Kidney epithelial cell (primary cell): ENCODE data around the gene DNAJC18. TPM values are rescaled to one million over a fixed set of nuclear protein-coding genes. Genes with fewer than 3 reads are reported as not detected.

ENCODE experiments used
- DNase-seq: peaks from one replicate; pipeline ENCODE4 v3.0.0-alpha.2; 2010; ENCODE audit warnings: low read depth
- H3K27me3 ChIP-seq: 2 replicates; pipeline ENCODE4 v1.6.0; 2011; ENCODE audit warnings: low read length; ENCODE audit not compliant: control insufficient read depth, insufficient read depth
- H3K36me3 ChIP-seq: 2 replicates; pipeline ENCODE4 v1.5.1; 2011; ENCODE audit warnings: low read length; ENCODE audit not compliant: control insufficient read depth, insufficient read depth
- H3K4me3 ChIP-seq: 2 replicates; pipeline ENCODE4 v1.5.1; 2011; ENCODE audit warnings: low read depth, mild to moderate bottlenecking, control low read depth, low read length
- total RNA-seq: library from RNA; depleted of rRNA; stranded (reverse); fragments of >200 nt; gene quantifications from 2 replicates; pipeline ENCODE4 v1.2.3, GENCODE V29; 2015
- TF ChIP-seq, protein P1 (sequence below): IDR thresholded peaks from 2 replicates; pipeline ENCODE4 v1.5.1; 2011; ENCODE audit warnings: mild to moderate bottlenecking, moderate library complexity, low read length, control low read depth, inconsistent platforms; ENCODE audit not compliant: insufficient read depth, poor library complexity, severe bottlenecking

The DNAJC18 gene
- total RNA-seq, 1 donor from 2014 or later = 14.2 TPM

DNA sequence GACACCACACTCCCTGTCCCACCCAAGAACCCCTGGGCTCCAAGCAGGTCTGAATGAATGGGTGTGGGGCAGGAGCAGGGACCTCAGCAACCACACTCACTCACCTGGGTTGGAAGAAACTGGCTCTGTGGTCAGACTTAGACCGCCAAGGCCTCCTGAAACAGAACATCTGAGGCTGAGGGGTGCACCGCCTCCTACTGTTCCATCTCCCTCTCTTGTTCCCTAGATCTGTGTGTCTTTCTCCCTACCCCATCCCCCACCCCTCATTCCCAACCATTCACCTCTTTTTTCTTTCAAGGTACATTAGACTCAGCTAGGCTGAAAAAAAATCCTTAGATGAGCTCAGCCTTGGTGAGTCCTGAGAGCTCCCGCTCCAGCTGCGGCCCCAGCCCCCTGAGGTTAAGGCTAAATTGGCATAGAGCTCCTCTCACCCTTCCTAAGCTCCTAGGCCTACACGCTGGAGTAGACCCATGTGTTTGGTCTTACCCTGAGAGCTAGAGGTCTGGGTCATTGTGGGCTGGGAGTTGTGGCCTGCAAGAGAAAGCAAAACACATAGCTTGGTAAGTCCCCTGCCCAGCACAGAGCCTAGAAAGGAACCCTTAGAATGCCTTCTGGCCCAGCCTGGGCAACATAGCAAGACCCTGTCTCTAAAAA is 18.5 kb upstream of the DNAJC18 start:
- Histone ChIP-seq H3K36me3 (no peaks in the 10 kb centered on the region), H3K4me3 (no peak overlapping the region), H3K27me3 (no peaks in the 10 kb centered on the region)
- DNase-seq = no peak
- TF ChIP-seq, protein P1, sequence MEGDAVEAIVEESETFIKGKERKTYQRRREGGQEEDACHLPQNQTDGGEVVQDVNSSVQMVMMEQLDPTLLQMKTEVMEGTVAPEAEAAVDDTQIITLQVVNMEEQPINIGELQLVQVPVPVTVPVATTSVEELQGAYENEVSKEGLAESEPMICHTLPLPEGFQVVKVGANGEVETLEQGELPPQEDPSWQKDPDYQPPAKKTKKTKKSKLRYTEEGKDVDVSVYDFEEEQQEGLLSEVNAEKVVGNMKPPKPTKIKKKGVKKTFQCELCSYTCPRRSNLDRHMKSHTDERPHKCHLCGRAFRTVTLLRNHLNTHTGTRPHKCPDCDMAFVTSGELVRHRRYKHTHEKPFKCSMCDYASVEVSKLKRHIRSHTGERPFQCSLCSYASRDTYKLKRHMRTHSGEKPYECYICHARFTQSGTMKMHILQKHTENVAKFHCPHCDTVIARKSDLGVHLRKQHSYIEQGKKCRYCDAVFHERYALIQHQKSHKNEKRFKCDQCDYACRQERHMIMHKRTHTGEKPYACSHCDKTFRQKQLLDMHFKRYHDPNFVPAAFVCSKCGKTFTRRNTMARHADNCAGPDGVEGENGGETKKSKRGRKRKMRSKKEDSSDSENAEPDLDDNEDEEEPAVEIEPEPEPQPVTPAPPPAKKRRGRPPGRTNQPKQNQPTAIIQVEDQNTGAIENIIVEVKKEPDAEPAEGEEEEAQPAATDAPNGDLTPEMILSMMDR = no peak

DNA sequence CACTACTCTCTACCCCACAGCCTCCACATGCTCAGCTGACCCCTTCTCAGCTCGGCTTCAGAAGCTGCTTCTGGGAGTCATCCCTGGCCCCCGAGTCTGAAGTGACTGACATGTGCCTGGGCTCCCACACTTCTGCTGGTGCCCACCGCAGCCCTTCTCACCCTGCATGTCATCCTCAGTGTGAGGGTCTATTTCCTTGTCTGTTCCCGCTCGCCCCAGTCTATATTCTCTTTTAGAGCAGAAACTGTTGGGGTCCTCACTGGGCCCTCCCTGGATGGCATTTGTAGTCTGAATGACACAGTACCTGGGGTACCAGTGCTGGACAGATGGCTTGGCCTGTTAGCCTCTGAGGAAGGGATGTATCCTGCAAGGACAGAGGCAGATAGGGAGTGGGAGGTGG is 17.9 kb upstream of the DNAJC18 start:
- no peak overlapping the region for H3K4me3 ChIP-seq
- DNase-seq = no peak

DNA sequence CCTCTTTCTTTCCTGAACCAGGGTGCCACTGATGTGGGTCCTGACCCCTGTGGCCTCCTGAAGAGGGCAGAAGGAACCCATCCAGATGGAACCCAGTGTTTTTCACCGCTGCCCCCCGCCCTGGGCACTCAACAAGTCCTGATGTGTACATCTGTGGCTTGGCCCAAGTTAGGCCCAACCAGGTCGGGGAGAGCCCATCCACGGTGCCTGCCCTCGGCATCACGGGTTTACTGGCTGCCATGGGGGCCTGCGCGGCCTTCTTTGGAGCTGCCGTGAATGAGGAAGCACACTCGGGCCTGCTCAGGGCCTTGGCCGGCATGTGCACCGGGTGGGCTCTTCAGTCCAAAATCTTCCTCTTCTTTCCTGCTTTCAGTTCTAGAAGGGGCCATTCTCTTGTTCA is 17.5 kb upstream of the DNAJC18 start:
- no peaks in the 10 kb centered on the region for H3K36me3 ChIP-seq
- no peak for DNase-seq
- H3K27me3 ChIP-seq = no peaks in the 10 kb centered on the region
- H3K4me3 ChIP-seq = no peak overlapping the region
- TF ChIP-seq, protein P1 = no peak

More for the DNA sequence above, 17.9 kb upstream of the DNAJC18 start:
- H3K36me3 ChIP-seq = no peaks in the 10 kb centered on the region
- H3K27me3 ChIP-seq = no peaks in the 10 kb centered on the region
- TF ChIP-seq, protein P1 = no peak

DNA sequence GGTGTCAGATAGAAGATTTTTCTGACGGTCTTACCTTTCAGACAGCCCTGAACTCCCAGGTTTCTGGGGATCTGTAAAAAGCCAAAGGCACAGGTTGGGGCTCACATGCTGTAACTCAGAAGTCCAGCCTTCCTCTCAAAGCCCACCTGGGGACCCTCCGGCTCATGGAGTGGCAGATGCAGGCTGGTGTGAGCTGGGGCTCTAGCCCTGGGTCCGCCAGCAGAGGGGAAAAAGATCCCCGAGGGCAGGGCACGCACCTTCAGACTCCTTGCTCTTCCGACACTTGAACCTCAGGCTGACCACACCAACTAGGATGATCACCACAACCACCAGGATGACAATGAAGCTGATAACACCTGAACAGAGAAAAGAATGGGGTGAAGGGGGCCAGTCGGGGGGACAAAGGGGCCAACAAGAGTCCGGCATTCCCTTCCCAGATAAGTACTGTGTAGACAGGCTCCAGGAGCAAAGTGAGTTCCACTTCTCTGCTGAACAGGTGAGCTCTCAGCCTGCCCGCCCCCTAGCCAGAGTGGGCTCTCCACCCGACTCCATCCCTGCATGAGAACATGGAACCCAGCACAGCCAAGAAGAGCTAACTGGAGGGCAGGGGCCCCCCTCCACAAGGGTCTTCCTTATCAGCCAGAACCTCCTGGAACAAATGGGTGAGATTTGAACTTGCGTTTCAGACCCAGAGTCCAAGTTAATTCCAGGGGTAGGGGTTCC is 15.4 kb upstream of the DNAJC18 start:
- DNase-seq = no peak
- Histone ChIP-seq H3K4me3 (no peak overlapping the region), H3K36me3 (no peaks in the 10 kb centered on the region), H3K27me3 (no peaks in the 10 kb centered on the region)
- TF ChIP-seq, protein P1 = no peak

DNA sequence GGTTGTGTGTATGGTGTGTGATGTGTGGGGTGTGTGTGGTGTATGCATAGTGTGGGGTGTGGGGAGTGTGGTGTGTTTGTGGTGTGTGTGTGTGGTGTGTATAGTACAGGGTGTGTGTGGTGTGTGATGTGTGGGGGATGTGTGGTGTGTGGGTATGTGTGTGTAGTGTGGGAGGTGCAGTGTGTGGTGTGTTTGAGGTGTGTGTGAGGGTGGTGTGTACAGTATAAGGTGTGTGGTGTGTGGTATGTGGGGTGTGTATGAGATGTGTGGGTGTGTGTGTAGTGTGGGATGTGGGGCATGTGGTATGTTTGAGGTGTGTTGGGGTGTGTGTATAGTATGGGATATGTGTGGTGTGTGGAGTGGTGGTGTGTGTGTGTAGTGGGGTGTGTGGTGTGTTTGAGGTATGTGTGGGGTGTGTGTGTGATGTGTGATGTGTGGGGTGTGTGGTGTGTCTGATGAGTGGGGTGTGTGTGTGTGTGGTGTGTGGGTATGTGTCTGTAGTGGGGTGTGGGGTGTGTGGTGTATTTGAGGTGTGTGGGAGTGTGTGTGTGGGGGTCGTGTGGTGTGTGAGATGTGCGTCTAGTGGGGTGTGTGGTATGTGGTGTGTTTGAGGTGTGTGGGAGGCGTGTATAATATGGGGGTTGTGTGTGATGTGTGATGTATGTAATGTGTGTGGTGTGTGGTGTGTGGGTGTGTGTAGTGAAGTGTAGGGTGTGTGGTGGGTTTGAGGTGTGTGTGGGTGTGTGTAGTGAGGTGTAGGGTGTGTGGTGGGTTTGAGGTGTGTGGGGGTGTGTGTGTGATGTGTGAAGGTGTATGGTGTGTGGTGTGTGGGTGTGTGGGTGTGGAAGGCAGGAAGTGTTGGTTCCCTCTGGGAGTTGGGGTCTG is 14.6 kb upstream of the DNAJC18 start:
- Histone ChIP-seq H3K36me3 (no peaks in the 10 kb centered on the region), H3K4me3 (no peak overlapping the region), H3K27me3 (no peaks in the 10 kb centered on the region)
- TF ChIP-seq, protein P1 = no peak
- DNase-seq = no peak
